Measurements from ENCODE around the gene PRKG2.

- no peak for TF ChIP-seq CTCF (optimal IDR thresholded peaks at IDR 0.05 in 1 of 3, IDR thresholded peaks at IDR 0.05 in 1 of 3, conservative IDR thresholded peaks at IDR 0.05 in 1 of 3; ENCODE audit: extremely low read depth in 1 of 3, insufficient read depth in 2 of 3, low read length in 3 of 3)
- no peak for TF ChIP-seq EZH2 (IDR thresholded peaks at IDR 0.05; ENCODE audit: low read length)
Measured at GRCh38 chr4:81081156-81081555, 133.9 kb downstream of the PRKG2 start.
